OCI-LY7 (cell line): ENCODE results near the gene MYBPHL. TPM values are rescaled to one million over a fixed set of nuclear protein-coding genes. Genes with fewer than 3 reads are reported as not detected.

ENCODE experiments used
- BruUV-seq: library from RNA; stranded (reverse); fragments of 400-500 nt; replicated peaks from 2 replicates; lab custom pipeline; 2021; lab: Mats Ljungman, UMichigan
- CTCF ChIA-PET: fragments of 300-600 bp; sonication (Branson Sonifier 250); formaldehyde crosslinking; loops from one replicate; lab custom pipeline; 2022; ENCODE audit warnings: antibody characterized with exemption; ENCODE audit not compliant: unreplicated experiment; lab: Charles Lee
- POLR2A ChIA-PET: fragments of 300-600 bp; sonication (Branson Sonifier 250); formaldehyde crosslinking; loops from one replicate; lab custom pipeline; 2022; ENCODE audit warnings: antibody characterized with exemption; lab: Charles Lee
- DNase-seq: peaks from one replicate; pipeline ENCODE4 v3.0.0-alpha.2; 2015; ENCODE audit warnings: low spot score
- H2AFZ ChIP-seq: fragments of 200-600 bp; sonication (generic), shearing (Covaris generic); 2 replicates; pipeline ENCODE4 v1.6.1; 2014; ENCODE audit warnings: mild to moderate bottlenecking, antibody characterized with exemption, low read length, moderate library complexity
- H3K27ac ChIP-seq: fragments of 200-600 bp; sonication (generic); 2 replicates; pipeline ENCODE4 v1.5.1; 2014; ENCODE audit warnings: mixed run types, low read depth, mild to moderate bottlenecking, moderate library complexity, low read length, inconsistent platforms; ENCODE audit not compliant: poor library complexity, severe bottlenecking
- H3K36me3 ChIP-seq: fragments of 200-600 bp; sonication (generic); 2 replicates; pipeline ENCODE4 v1.6.1; 2014; ENCODE audit warnings: mild to moderate bottlenecking, antibody characterized with exemption, low read length, moderate library complexity, mixed read lengths; ENCODE audit not compliant: insufficient read depth
- H3K4me1 ChIP-seq: fragments of 200-600 bp; sonication (generic); 2 replicates; pipeline ENCODE4 v1.5.1; 2014; ENCODE audit warnings: mild to moderate bottlenecking, low read length; ENCODE audit not compliant: insufficient read depth, poor library complexity, severe bottlenecking
- H3K4me2 ChIP-seq: fragments of 200-600 bp; sonication (generic); 2 replicates; pipeline ENCODE4 v1.6.1; 2014; ENCODE audit warnings: mild to moderate bottlenecking, low read length
- H3K4me3 ChIP-seq: fragments of 200-600 bp; sonication (generic); 2 replicates; pipeline ENCODE4 v1.5.1; 2014; ENCODE audit warnings: mild to moderate bottlenecking, low read depth, low read length; ENCODE audit not compliant: poor library complexity, severe bottlenecking
- H3K79me2 ChIP-seq: fragments of 200-600 bp; sonication (generic); 2 replicates; pipeline ENCODE4 v1.6.1; 2016; ENCODE audit warnings: low read depth, mild to moderate bottlenecking, low read length, moderate library complexity, mixed read lengths; ENCODE audit not compliant: insufficient read depth
- H3K9me2 ChIP-seq: fragments of 200-600 bp; sonication (generic); 2 replicates; pipeline ENCODE4 v1.6.1; 2016; ENCODE audit warnings: mild to moderate bottlenecking, low read length, mixed read lengths; ENCODE audit not compliant: insufficient read depth
- H3K9me3 ChIP-seq: fragments of 200-600 bp; sonication (generic); 2 replicates; pipeline ENCODE4 v1.6.1; 2014; ENCODE audit warnings: mild to moderate bottlenecking, mixed run types, low read length, mixed read lengths
- H4K20me1 ChIP-seq: fragments of 200-600 bp; sonication (generic); 2 replicates; pipeline ENCODE4 v1.6.1; 2014; ENCODE audit warnings: mild to moderate bottlenecking, antibody characterized with exemption, low read length, moderate library complexity, mixed read lengths; ENCODE audit not compliant: insufficient read depth
- CTCF ChIP-seq: fragments of 200-600 bp; sonication (generic); conservative IDR thresholded peaks from 2 replicates; pipeline ENCODE4 v1.5.1; 2014; ENCODE audit warnings: mild to moderate bottlenecking, antibody characterized with exemption, low read length, moderate library complexity, mixed read lengths
- EZH2phosphoT487 ChIP-seq: fragments of 200-600 bp; sonication (generic); IDR thresholded peaks from 2 replicates; pipeline ENCODE4 v1.6.1; 2018; ENCODE audit warnings: low read depth, borderline replicate concordance, mild to moderate bottlenecking, mixed run types, antibody characterized with exemption, low read length, moderate library complexity, mixed read lengths
- intact Hi-C: fragments of 100-400 bp; cut with micrococcal nuclease; formaldehyde crosslinking; loops from one replicate; pipeline ENCODE4 v1.10.0; 2022; ENCODE audit not compliant: unreplicated experiment
- total RNA-seq, 2 experiments: library from RNA; depleted of rRNA in 1 of 2; stranded (reverse); fragments of >200 nt in 1 of 2; shearing (Covaris generic) in 1 of 2; gene quantifications; 2 replicates each; pipeline ENCODE4 v1.2.3, GENCODE V29; 2014 to 2022

MYBPHL gene
- total RNA-seq, 2 experiments from 2014 or later: 0.16 TPM; not detected in 1

- H3K4me3 ChIP-seq: no peak overlapping the region
- POLR2A ChIA-PET: interaction anchor here (0.5 to 1.1 kb wide), 4 partner anchors 15 to 44 kb away, joined by 3 to 8 read pairs (median 3); no protein-coding TSS in a partner anchor
- no peaks in the 10 kb centered on the region for H3K9me2 ChIP-seq
- H3K4me1 ChIP-seq: no peaks in the 10 kb centered on the region
- H3K9me3 ChIP-seq: no peaks in the 10 kb centered on the region
- no peak overlapping the region for H3K27ac ChIP-seq
- no TSS peak for BruUV-seq
- CTCF ChIA-PET: no interaction called here
- H3K4me2 ChIP-seq: no peak overlapping the region
- no peak for DNase-seq
- no peaks in the 10 kb centered on the region for H4K20me1 ChIP-seq
- intact Hi-C loops: no loop called here
- peaks cover 75% of the 10 kb centered on the region for H3K36me3 ChIP-seq
- no peaks in the 10 kb centered on the region for H3K79me2 ChIP-seq
- H2AFZ ChIP-seq: no peak overlapping the region
- TF ChIP-seq CTCF: no peak
- no peak for TF ChIP-seq EZH2phosphoT487
Measured at GRCh38 chr1:109322974-109323373, 16.2 kb upstream of the MYBPHL start.

DNA sequence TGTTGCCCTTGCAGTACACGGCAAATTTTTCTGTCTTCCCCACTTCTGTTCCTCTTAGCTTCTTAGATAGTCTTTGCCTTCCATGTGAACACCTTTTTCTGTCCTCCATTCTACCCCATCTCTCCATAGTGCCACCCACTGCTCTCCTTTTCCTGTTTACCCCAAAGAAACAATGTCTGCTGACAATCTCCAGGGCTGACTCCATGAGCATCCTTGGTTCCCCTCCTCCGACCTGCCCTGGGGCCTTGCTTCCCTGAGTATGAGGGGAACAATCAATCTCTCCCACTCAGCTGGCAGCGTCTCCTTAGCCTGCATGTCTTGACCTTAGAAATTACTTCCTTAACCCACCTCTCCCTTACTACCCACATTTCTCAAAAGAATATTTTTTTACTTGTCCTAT, 12.3 kb upstream of the MYBPHL start:
- no TSS peak for BruUV-seq
- Histone ChIP-seq H3K79me2 (no peaks in the 10 kb centered on the region), H3K36me3 (peaks cover 78% of the 10 kb centered on the region), H2AFZ (no peak overlapping the region), H3K27ac (no peak overlapping the region), H3K9me2 (no peaks in the 10 kb centered on the region), H3K9me3 (no peaks in the 10 kb centered on the region), H3K4me1 (no peaks in the 10 kb centered on the region), H4K20me1 (no peaks in the 10 kb centered on the region), H3K4me2 (no peak overlapping the region), H3K4me3 (no peak overlapping the region)
- intact Hi-C loops: no loop called here
- POLR2A ChIA-PET: interaction anchor here (0.6 to 1.1 kb wide), 3 partner anchors 11 to 58 kb away, joined by 3 to 5 read pairs (median 4); no protein-coding TSS in a partner anchor
- TF ChIP-seq CTCF (no peak), EZH2phosphoT487 (no peak)
- no peak for DNase-seq
- CTCF ChIA-PET: no interaction called here

GRCh38 chr1:109316506-109316905, 9.7 kb upstream of the MYBPHL start:
- ChIA-PET CTCF (interaction anchor here (1.0 kb wide), 1 partner anchor 9 kb away, joined by 3 read pairs; the partner anchor contains the start of gene MYBPHL), POLR2A (interaction anchor here (0.9 to 1.0 kb wide), 2 partner anchors 10 to 26 kb away, joined by 4 read pairs; partner anchors contain the start of gene MYBPHL)
- Histone ChIP-seq H3K9me3 (no peaks in the 10 kb centered on the region), H3K4me1 (no peaks in the 10 kb centered on the region), H4K20me1 (no peaks in the 10 kb centered on the region), H3K79me2 (no peaks in the 10 kb centered on the region), H3K27ac (no peak overlapping the region), H3K36me3 (peaks cover 65% of the 10 kb centered on the region), H3K4me3 (no peak overlapping the region), H3K4me2 (no peak overlapping the region), H2AFZ (no peak overlapping the region), H3K9me2 (no peaks in the 10 kb centered on the region)
- TF ChIP-seq EZH2phosphoT487: no peak
- no peak for TF ChIP-seq CTCF
- no TSS peak for BruUV-seq
- no peak for DNase-seq
- intact Hi-C loops: no loop called here
